Dedifferentiated amniotic fluid mesenchymal stem cell (primary cell): ENCODE measurements around the gene FTO.

Experiments used
- DNase-seq: peaks from one replicate; pipeline ENCODE4 v3.0.0-alpha.2; 2016; ENCODE audit errors: extremely low spot score

FTO gene

DNA sequence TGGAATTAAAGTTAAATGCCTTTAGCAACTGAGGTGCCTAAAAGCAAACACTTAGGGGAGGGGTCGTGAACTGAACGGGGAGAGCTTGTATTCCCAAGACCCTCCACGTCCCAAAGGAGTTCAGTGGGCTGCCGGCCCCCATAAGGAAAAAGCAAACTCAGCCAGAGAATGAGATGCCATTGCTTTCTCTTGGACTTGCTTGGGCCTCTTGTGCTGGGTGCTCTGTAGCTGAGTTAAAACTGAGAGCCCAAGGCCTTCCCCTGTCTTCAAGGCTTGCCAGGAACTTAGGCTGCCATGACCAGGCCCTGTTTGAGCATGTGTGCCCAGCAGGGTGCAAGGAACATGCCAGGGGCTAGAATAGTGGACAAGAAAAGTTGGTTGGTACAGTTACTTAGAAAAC, 382.8 kb downstream of the FTO start:
- DNase-seq: no peak

DNA sequence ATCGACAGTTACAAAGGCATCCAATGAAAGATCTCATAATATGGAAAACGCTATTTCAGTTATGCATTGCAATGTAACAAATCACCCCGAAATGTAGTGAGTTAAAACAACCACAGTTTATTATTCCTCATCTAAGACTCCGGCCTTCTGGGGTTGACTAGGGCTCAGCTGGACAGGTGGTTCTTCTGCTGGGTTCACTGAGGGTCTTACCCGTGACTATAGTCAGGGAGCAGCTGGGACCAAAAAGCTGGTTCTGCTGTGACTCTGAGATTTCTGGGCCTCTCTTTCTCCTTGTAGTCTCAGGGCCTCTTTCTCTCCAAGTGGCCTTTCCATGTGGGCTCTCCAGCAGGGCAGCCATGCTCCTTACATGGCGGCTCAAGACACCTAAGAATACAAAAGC, 386.6 kb downstream of the FTO start:
- no peak for DNase-seq

DNA sequence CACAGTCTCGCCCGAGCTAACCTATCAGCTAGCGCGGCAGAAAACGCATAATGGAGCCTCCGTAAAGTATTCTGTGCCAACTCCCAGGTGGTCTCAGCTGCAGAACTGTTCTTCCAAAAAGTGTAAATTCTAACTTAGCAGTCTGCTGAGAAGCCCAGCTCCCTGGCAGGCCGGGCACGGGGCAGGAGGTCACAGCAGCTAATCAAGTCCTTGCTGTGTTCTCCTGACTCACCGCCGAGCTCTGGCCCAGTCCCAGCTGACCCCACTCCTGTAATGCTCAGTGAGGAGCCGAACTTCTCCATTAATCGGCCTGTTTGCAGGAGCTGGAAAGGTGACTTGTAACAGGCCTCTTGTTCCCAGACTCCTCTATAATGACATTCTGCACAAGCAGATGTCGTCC, 389.3 kb downstream of the FTO start:
- no peak for DNase-seq

DNA sequence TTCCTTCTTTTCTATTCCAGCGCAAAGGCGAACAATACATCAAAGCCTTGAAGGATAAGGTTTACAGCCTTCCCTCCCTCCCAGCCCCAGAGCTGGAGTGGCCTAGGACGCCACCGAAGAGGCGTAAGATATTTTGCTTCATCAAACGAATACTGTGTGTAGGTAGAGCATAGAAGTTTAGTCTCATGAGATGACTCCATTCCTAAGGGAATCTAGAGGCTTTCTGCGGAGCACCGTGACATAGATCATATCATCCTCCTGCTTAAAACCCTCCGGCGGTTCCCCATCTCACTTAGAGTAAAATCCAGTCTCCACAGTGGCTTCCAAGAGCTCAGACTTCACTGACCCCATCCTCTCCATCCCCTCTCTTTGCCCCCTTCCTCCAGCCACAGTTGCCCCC, 390.7 kb downstream of the FTO start:
- DNase-seq: no peak

DNA sequence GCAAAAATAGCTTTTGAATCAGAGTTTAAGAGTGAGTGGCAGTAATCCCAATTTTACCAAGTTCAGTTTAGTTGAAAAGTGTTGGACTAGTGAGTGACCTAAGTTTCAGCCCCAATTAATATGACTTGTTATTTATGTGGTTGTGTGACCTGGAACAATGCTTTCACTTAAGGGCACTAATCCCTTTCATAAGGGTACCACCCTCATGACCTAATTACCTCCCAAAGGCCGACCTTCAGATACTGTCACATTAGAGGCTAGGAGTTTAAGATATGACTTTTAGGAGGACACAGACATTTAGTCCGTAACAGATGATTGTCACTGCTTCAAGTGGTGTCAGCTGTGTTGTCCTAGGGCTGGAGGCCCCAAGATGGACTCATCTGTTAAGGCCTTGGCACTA, 392.7 kb downstream of the FTO start:
- DNase-seq: no peak

DNA sequence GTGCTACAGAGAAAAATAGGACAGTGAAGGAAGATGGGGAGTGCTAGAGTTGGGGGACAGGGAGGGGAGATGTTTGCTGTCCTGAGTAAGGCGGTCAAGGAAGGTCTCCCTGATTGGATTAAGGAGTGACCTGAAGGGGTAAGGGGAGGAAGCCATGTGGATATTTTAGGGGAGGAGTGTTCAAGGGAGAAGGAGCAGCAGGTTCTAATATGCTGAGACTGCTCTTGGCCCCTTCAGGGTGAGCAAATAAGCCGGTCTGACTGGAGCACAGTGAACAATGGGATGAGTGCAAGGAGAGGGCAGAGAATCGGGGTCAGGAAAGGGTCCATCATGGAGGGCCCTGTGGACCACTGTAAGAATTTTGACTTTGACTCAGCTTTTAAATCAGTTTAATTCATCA, 393.8 kb downstream of the FTO start:
- DNase-seq: no peak

DNA sequence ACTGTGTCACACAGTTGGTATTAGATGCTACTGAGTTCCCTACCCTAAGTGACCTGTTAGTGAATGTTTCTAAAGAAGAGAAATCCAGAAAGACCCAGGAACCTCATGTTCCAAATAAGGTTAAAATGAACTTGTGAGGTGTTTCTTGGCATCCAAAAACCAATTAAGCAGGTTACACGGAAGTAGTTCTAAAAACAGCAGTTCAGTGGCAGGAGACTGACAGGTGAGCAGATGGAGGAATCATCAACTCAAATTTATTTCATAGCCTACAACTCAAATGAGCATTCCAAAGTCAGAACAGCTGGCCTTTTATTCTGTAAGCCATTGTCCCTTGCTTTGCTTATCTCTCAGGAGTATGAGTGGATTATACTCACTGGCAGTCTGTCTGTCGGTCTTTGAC, 394.3 kb downstream of the FTO start:
- DNase-seq: no peak

DNA sequence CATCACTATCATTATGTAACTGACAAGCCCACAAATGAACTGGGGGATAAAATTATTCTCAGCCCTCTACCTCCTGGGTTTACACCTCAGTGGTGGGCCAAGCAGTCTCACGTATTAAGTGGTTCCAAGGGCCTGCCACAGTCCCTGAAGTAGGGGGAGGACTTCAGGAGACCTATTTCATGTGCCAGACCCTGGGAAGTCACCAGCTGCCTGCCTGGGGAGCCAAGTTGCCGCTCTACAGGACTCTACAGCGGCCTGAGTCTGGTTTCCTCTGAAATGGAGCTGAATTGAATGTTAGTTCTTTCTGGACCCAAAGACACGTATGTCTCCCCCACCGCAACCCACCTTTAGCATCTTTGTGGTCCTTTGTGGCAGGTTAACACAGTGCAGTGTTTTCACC, 395.7 kb downstream of the FTO start:
- no peak for DNase-seq

DNA sequence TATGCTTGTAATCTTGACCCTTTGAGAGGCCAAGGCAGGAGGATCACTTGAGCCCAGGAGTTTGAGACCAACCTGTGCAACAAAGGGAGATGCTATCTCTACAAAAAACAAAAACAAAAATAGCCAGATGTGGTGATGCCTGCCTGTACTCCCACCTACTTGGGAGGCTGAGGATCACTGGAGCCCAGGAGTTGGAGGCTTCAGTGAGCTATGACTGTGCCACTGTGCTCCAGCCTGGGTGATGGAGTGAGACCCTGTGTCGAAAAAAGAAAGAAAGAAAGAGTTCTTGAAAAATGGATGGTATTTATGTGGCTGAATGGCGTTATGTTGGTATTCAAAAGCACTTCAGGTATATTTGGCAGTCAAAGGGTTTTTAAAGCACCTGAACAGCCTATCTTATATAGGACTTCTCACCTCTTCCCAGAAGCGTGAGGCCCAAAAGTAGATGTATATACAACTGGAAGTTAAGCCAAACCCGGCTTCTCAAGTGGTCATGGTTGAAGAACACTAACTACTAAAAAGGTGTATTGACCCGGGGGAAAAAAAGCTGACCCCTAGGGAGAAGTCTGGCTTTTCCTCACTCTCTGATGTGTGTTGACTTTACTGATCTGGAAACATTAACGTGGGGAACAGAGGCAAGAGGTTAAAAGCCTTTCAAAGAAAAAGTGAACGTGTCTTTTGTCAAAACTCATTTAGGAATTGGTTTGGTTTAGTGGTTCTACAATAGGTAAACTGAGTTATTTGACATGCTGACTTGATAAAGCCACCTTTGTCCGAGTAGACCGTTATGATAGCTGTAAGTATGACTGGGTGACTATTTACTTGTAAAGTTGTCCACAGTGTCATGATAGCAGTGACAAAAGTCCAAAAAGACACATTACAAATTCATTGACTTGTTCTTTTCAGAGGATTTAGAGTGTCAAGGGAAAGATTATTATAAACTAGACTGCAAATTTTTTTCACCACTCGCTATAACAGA, 399.2 kb downstream of the FTO start:
- DNase-seq: no peak

DNA sequence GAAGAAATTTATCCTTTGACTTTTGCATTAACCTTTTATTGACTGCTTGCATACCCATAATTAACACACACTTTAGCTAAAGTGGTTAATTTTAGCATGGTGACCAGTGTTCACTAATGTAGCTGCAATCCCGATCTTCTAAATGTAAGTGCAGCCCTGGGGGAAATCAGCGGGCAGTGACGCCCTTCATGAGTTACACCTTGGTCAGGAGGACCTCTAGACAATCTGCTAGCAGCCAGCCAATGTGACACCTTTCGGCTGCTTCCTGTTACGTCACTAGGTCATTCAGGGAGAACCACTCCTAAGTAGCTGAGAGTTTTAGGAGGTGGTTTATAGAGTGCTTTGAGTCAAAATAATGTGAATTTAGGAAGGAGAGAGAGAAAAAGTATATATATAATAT, 402.1 kb downstream of the FTO start:
- DNase-seq: no peak

DNA sequence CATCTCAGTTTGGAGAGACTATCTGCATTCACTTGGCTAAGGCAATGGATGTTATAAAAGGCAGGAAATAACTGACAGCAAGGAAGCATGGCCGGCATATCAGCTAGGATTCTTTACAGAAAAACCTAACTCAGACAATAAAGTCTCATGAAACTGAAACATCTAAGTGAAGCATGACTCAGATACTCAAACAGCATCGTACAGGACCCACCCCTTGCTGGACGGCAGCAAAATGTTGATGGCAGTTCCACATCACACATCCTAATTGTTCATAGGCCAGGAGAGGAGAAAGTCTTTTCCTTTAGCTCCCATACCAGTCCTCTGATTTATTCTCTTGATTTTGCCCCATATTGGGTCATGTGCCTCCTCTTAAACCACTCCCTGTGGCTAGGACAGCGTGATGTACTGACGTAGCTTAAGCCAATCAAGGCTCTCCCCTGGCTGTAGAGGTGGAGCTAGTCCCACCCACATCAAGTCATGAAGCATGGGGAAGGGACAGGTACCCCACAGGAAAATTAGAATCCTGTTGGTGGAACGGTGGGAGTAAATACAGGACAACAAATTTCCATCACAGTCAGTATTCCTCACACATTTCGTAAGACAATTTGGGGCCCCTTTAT, 403.7 kb downstream of the FTO start:
- DNase-seq: no peak

DNA sequence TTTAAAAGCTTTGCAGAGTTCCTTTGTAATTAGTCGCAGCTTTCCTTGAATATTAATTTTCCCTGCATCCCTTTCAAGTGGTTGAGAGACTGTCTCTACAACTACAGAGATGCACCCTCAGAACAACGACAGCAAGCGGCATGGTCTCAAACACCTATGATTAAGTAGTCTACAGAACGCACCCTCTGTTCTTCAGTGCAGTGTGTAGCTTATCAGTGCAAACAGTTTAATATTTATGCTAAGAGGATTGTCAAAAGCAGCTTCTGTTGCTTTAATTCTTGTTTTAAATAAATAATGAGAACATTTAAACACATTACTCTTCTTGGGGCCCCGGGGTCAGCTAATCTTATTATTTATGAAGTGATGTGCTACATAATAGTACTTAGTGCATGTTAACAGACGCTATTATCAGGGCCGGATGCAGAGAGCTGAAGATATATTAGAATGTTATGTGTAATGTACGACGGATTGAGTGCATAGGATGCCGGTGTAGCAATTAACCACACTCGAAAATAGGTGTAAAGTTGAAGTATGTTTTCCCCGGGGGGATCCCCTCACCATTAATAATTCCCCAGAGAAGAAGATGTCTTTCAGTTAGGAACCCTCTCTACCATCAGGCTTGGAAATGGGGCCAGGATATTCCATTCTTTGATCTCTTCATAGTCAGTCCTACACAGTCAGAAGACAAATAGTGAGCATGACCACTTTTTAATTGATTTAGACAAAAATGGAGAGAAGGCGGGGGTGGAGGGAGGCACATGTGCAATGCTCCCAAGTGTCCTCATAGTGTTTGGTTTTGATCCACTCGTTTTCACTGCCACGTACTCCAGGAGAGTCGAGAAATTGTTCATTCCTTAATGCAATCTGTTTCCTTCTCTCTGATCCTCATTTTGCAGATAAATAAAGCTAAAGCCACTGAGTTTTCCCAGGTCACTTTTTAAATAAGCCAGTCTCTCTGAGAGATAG, 406.3 kb downstream of the FTO start:
- no peak for DNase-seq

DNA sequence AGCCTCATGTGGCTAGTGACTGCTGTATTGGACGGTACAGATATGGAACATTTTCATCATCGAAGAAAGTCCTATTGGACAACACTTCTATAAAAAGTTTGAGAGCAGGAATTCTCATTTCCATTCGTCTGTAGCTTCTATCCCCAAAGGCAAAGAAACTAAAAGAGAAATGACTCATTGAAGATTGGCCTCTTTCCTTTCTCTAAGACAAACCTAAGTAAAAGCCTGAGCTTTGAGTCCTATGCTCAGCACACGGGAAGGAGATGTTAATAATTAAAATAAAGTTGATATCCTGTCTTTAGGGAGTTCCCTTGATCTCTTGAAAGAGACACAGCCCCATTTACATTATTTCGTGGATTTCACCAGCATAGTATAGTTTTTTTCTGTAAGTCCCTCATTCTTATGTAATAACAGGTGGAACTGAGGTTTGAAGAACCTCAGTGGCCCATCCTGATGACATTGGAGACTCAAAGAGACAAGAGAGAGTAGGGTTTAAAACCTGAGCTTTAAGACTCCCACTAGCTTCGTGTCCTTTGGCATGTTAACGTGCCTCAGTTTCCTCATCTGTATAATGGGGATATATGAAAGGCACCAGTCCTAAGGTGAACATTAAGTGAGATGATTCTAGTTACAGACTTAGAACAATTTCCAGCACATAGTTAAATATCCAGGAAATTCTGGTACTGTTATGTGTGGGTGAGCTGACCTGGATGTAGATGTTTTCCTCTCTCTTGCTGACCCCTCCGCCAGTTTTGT, 408.7 kb downstream of the FTO start:
- no peak for DNase-seq

DNA sequence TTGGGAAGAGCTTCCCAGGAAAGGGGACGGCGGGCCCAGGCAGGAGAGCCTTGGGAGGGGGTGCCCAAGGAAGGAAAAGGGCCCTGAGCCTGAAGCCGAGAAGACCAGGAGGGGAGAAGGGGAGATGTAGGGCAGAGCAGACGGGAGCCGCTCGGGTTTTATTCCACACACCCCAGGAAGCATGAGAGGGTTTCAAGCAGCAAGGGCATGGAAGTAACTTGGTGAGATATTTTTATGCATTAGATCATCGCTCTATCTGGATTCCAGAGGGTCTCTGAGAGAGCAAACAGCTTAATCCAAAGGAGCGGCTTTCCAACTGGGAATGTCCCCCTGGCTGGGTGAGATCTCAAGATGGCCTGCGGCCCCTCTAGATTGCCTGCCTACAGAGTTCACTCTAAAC, 411.6 kb downstream of the FTO start:
- DNase-seq: no peak

DNA sequence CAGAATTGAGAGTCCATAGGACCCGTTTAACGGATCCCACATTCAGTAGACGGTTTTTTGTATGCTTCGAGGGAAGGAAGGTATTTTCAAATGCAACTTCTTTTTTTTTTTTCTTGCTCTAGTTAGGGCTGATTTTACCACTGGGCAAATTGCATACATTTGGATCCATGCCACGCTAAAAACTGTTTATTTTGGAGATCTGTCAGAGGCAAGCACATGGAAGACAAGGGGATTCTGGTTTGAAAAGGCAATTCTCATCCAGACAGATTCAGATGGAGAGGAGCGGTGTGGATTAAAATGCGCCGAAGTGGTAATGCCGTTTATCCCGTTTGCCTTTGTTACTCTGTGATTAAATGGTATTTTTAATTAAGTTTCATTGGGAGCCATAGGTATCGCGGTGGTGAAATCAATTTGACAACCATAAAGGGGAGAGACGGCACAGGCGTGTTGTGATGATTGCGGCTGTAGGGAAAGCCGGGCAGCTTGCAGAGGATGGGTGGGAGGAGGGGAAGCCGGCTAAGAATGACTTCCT, 412.2 kb downstream of the FTO start:
- no peak for DNase-seq

DNA sequence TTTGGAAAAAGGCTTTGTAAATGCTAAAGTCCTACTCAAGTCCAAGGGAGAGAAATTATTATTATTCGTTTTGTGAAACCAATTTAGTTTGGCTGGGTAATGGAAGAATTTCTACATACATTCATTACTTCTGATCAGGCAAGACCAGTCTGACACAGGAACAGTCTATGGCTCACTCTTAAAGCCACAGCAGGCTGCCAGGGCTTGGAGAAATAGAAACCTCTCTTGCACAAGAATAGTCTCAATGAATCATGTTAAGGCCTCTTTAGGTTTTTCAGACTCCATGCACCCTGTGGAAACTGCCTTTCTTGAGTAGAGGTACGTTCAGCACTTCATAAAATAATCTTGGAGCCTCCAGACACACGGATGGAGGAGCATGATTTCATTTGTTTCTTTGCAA, 414.9 kb downstream of the FTO start:
- DNase-seq: no peak

DNA sequence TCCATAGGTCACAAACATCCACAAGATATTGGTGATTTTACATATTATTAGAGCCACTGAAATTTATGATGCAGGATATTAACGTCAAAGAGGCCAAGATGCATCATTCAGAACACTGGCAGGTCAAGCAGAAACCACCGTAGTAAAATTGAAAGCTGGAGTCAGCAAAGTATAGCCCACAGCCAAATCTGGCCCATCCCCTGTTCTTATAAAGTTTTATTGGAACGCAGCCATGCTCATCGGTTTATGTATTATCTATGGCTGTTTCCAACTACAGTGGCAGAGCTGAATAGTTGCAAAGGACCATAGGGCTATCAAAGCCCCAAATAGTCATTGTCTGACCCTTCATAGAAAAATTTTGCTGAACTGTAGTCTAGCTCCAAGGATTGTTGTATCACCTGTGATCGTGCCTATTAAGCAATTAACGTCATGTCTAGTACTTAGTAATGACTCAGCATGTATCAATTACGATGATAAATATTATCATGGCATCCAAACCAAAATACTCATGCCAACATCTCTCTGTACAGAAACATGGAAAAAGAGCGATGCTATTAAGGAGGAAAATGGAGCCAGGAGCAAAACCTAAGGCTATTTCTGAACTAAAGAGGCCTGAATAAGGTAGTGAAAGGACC, 417.0 kb downstream of the FTO start:
- DNase-seq: no peak

DNA sequence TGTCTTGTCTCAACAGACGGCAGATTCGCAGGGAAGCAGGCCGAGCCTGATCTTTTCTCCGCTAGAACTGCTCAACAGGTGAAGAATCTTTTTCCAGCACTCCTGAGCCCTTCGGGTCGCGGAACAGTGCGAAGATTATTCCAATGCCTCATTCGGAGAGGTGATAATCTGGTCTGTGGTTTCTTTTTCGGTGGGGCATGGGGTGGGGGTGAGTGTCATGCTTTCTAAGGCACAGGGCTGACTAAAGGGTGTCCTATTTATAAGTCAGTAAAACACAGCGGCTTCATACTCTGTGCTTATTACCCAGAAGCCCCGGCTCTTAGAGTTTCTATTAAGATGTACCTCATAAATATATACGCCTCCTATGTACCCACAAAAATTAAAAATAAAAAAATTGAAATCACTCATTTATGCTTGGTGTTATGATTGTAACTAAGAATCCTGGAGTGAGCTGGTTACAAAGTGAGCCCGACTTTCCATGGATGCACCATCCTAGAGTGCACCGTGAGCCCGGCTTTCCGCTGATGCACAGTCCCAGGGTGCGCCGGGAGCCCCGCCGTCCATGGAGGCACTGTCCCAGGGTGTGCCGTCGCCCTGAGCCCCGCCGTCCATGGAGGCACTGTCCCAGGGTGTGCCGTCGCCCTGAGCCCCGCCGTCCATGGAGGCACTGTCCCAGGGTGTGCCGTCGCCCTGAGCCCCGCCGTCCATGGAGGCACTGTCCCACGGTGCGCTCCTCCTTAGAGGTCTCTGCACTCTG, 417.8 kb downstream of the FTO start:
- DNase-seq: no peak

DNA sequence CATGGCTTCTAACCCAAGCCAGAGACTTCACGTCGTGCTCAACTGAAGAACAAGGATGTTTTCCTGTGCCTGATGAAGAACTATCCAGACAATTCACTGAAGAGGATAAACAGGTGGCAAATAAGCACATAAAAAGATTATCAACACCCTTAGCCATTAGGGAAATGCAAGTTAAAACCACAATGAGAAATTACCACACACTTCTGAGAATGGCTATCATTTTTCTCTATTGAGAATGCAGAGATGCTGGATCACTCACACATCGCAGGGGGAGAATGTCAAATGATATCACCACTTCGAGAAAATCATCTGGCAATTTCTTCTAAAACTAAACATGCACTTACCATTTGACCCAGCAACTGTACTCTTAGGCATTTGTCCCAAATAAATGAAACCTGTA, 419.8 kb downstream of the FTO start:
- no peak for DNase-seq
